Spleen (tissue), 11 donors: Measurements from ENCODE around the gene ALOX12B. TPM values are rescaled to one million over a fixed set of nuclear protein-coding genes. Genes with fewer than 3 reads are reported as not detected.
A peak's percentile ranks its signal among the peaks of the same experiment; 100 is the strongest.

Experiments used
- DNase-seq: peaks from one replicate; pipeline ENCODE4 v3.0.0-alpha.2; 2020
- H3K27ac ChIP-seq, 8 donors: fragments of 200-600 bp; sonication (generic) in 7 of 8; 1 replicate in 4 of 8; 2 replicates in 4 of 8; pipeline versions ENCODE4 v1.5.0 to v1.8.0; 2016 to 2021; ENCODE audit warnings: inconsistent platforms in 4 of 8, mild to moderate bottlenecking in 4 of 8, moderate library complexity in 1 of 8
- H3K27me3 ChIP-seq, 7 donors: fragments of 200-600 bp; sonication (generic) in 6 of 7; replicated peaks in 1 of 7; 1 replicate in 4 of 7; 2 replicates in 3 of 7; pipeline versions ENCODE4 v1.5.0 to v1.8.0; 2016 to 2021; ENCODE audit warnings: inconsistent platforms in 3 of 7, mild to moderate bottlenecking in 1 of 7
- H3K36me3 ChIP-seq, 6 donors: fragments of 200-600 bp; sonication (generic) in 5 of 6; 1 replicate in 4 of 6; 2 replicates in 2 of 6; pipeline versions ENCODE4 v1.5.0 to v1.8.0; 2016 to 2021; ENCODE audit warnings: inconsistent platforms in 2 of 6
- H3K4me1 ChIP-seq, 6 donors: fragments of 200-600 bp; sonication (generic) in 5 of 6; 1 replicate in 3 of 6; 2 replicates in 3 of 6; pipeline versions ENCODE4 v1.5.0 to v1.8.0; 2016 to 2021; ENCODE audit warnings: inconsistent platforms in 3 of 6
- H3K4me3 ChIP-seq, 8 donors: fragments of 200-600 bp; sonication (generic) in 7 of 8; 1 replicate in 4 of 8; 2 replicates in 4 of 8; pipeline versions ENCODE4 v1.5.0 to v1.8.0; 2016 to 2021; ENCODE audit warnings: inconsistent platforms in 4 of 8, mild to moderate bottlenecking in 4 of 8, moderate library complexity in 2 of 8
- H3K9me3 ChIP-seq, 8 donors: fragments of 200-600 bp; sonication (generic) in 7 of 8; 1 replicate in 4 of 8; 2 replicates in 4 of 8; pipeline versions ENCODE4 v1.5.0 to v1.8.0; 2016 to 2021; ENCODE audit warnings: inconsistent platforms in 4 of 8
- POLR2A ChIP-seq, 3 donors: fragments of 450-650 bp; IDR thresholded peaks; one replicate each; pipeline ENCODE4 v1.5.1; 2017; ENCODE audit warnings: antibody characterized with exemption in 3 of 3, mild to moderate bottlenecking in 1 of 3
- POLR2AphosphoS5 ChIP-seq, 3 donors: sonication (generic); formaldehyde crosslinking; IDR thresholded peaks; one replicate each; pipeline ENCODE4 v1.5.1; 2017; ENCODE audit warnings: antibody characterized with exemption in 3 of 3
- WGBS, 5 donors: extraction: QIAGEN DNeasy Blood & Tissue Kit in 3 of 5; methylation state at CpG; one replicate each; pipeline versions ENCODE4 v1.1.5 to v1.1.7; 2013 to 2018; 5-methylcytosine and 5-hydroxymethylcytosine counted together
- intact Hi-C: fragments of 100-400 bp; cut with DNase I; formaldehyde crosslinking; loops from one replicate; pipeline ENCODE4 v1.15.0; 2023; ENCODE audit warnings: low total_unique reads
- polyA plus RNA-seq, 3 donors: library from polyadenylated mRNA; stranded (reverse); fragments of 200-250 nt; gene quantifications; one replicate each; pipeline ENCODE4 v1.2.1, GENCODE V29; 2013
- total RNA-seq, 7 donors: library from RNA; depleted of rRNA in 3 of 7; stranded (reverse); fragments of >200 nt in 3 of 7; fragmentation: NEBNext Ultra II Directional in 4 of 7; extraction: Animal tissue kit (Norgen Biotek cat#: 25700) in 4 of 7; gene quantifications; one replicate each; pipeline versions ENCODE4 v1.1.0 to v1.2.1, GENCODE V29; 2016 to 2021
- TF ChIP-seq, protein P1 (sequence below), 11 experiments: fragments of 200-600 bp in 7 of 11; fragments of 450-650 bp in 4 of 11; sonication (generic) in 4 of 11; IDR thresholded peaks in 8 of 11; conservative IDR thresholded peaks in 3 of 11; 1 replicate in 7 of 11; 2 replicates in 4 of 11; pipeline versions ENCODE4 v1.4.0 to v1.8.0; 2016 to 2021; ENCODE audit warnings: antibody characterized with exemption in 11 of 11, inconsistent platforms in 4 of 11, mild to moderate bottlenecking in 1 of 11
- donor health status: healthy with polysubstance abuse.
- donor health status: DM: no; HTN: no; CAD: no; lungs with moderate emphysema.
- donor health status: DM: no; HTN: no; CAD: no.
- donor health status: Bipolar disorder and iron deficiency.
- donor health status: healthy.
- donor health status: DM: no; HTN: no; CAD: no.
- donor health status: DM: yes; HTN: yes; CAD: no.

ALOX12B gene
- total and polyA plus RNA-seq, 10 donors, result 0.47 to 1.3 (median 0.86) TPM; not detected in 4

DNA sequence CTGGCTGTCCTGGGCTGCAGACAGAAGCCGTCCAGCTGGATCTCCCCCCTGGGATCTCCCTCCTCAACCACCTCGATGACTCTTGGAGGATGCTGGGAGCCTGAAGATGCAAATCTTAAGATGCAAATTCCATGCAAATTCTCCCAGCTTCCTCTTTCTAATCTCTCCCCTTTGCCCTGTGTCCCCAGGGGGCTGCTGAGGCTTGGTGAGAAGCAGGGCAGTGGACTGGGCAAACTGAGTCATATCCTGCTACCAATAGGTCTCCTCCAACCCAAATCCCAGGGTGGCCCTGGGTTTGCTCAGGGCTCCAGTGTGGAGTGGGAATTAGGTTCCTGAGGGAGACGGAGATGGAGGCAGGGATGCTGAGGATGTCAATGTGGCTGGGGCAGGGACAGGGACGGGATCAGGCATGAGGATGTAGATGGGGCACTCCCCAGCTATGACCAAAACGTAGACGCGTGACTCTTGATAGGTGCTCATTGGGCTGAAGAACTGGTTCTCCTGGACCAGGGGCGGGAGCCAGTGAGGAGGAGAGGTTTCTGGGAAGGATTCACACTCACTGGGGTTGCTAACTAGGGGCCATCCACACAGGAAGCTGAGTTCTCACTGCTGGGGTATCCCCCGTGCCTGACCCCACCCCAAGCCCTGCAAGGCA, 3.6 kb upstream of the ALOX12B start:
- Histone ChIP-seq H3K4me3 (peak overlapping the region in 1 of 8 donors; percentile 24), H3K4me1 (peaks cover 0 to 27% (median 9%) of the 10 kb centered on the region in 6 donors), H3K27me3 (peaks cover 0 to 78% (median 0%) of the 10 kb centered on the region in 7 donors), H3K36me3 (no peaks in the 10 kb centered on the region), H3K27ac (peak overlapping the region in 2 of 8 donors; percentile 41 to 46), H3K9me3 (no peaks in the 10 kb centered on the region)
- DNase-seq, result peak; percentile 84
- 38 to 52% (median 42%) methylated on average over 8 to 9 of the region's 9 CpGs for WGBS, 5 donors
- intact Hi-C loops, result no loop called here
- TF ChIP-seq, protein P1, sequence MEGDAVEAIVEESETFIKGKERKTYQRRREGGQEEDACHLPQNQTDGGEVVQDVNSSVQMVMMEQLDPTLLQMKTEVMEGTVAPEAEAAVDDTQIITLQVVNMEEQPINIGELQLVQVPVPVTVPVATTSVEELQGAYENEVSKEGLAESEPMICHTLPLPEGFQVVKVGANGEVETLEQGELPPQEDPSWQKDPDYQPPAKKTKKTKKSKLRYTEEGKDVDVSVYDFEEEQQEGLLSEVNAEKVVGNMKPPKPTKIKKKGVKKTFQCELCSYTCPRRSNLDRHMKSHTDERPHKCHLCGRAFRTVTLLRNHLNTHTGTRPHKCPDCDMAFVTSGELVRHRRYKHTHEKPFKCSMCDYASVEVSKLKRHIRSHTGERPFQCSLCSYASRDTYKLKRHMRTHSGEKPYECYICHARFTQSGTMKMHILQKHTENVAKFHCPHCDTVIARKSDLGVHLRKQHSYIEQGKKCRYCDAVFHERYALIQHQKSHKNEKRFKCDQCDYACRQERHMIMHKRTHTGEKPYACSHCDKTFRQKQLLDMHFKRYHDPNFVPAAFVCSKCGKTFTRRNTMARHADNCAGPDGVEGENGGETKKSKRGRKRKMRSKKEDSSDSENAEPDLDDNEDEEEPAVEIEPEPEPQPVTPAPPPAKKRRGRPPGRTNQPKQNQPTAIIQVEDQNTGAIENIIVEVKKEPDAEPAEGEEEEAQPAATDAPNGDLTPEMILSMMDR (IDR thresholded peaks at IDR 0.05 in 8 of 11, conservative IDR thresholded peaks at IDR 0.05 in 3 of 11), result no peak
- TF ChIP-seq POLR2AphosphoS5 (IDR thresholded peaks at IDR 0.05), result peak in 1 of 3 donors; percentile 29
- TF ChIP-seq POLR2A (IDR thresholded peaks at IDR 0.05), result no peak

DNA sequence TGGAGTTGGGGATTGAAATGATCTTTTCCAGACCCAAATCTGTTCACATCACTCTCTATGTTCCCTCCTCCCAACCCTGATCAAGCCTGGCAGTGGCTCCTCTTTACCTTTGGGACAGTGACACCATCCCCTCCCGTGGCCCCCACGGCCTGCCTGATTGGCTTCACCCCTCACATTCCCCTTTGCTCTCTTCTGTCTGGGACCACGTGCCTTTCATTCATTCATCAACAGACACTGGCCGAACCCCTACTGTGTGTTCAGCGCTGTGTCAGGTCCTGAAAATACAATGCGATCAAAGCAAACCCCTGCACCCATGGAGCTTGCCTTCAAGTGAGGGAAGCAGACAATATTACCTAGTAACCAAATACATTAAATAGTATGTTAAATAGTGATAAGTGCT, 2.2 kb upstream of the ALOX12B start:
- H3K4me3 ChIP-seq, result no peak overlapping the region
- peaks cover 0 to 27% (median 9%) of the 10 kb centered on the region in 6 donors for H3K4me1 ChIP-seq
- TF ChIP-seq POLR2A (IDR thresholded peaks at IDR 0.05) (no peak), POLR2AphosphoS5 (IDR thresholded peaks at IDR 0.05) (no peak)
- TF ChIP-seq, protein P1 (IDR thresholded peaks at IDR 0.05 in 8 of 11, conservative IDR thresholded peaks at IDR 0.05 in 3 of 11), result no peak
- DNase-seq, result no peak
- H3K9me3 ChIP-seq, result no peaks in the 10 kb centered on the region
- no peaks in the 10 kb centered on the region for H3K36me3 ChIP-seq
- peaks cover 0 to 73% (median 0%) of the 10 kb centered on the region in 7 donors for H3K27me3 ChIP-seq
- intact Hi-C loops, result no loop called here
- 71 to 86% (median 79%) methylated on average over 6 of the region's 6 CpGs for WGBS, 5 donors
- no peak overlapping the region for H3K27ac ChIP-seq

DNA sequence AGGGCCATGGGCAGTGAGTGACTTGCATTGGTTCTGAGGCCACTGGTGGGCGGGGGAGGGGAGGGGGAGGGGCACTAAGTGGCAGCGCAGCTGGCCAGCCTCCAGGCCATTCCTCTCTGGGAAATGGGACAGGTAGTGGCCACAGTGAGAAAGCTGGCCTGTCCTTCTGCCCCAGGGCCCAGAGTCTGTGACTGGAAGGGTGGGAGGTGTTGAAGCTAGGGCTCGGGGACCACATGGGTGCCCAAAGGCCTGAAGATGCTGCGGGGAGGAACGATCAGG, 375 bp upstream of the ALOX12B start:
- H3K36me3 ChIP-seq, result no peaks in the 10 kb centered on the region
- H3K27me3 ChIP-seq, result peaks cover 0 to 81% (median 0%) of the 10 kb centered on the region in 7 donors
- no peak overlapping the region for H3K27ac ChIP-seq
- TF ChIP-seq POLR2A (IDR thresholded peaks at IDR 0.05), result no peak
- TF ChIP-seq POLR2AphosphoS5 (IDR thresholded peaks at IDR 0.05), result no peak
- TF ChIP-seq, protein P1 (IDR thresholded peaks at IDR 0.05 in 8 of 11, conservative IDR thresholded peaks at IDR 0.05 in 3 of 11), result no peak
- no peaks in the 10 kb centered on the region for H3K9me3 ChIP-seq
- WGBS, 5 donors, result 78 to 85% (median 80%) methylated on average over 4 to 5 of the region's 5 CpGs
- peaks cover 0 to 20% (median 4%) of the 10 kb centered on the region in 6 donors for H3K4me1 ChIP-seq
- DNase-seq, result no peak
- H3K4me3 ChIP-seq, result no peak overlapping the region
- intact Hi-C loops, result no loop called here

DNA sequence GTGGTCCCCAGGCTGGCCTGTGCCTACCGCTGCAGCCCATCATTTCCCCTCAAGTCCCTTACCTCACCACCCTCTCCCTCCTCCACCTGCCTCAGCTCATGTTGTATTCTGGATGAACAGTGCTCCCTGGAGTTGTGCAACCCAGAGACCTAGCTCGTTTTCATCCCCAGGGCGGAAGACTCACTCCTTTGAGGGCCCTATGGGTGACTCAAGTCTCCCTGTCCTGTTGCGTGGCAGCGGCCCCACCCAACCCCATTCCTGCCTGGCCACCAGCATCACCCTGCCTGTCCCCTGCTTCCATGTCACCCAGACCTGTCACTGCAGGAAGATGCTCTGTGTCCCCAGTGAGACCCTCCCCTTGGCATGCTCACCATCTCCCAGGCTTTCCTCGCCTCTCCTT, 3.3 kb downstream of the ALOX12B start:
- peaks cover 0 to 76% (median 0%) of the 10 kb centered on the region in 7 donors for H3K27me3 ChIP-seq
- TF ChIP-seq, protein P1 (IDR thresholded peaks at IDR 0.05 in 8 of 11, conservative IDR thresholded peaks at IDR 0.05 in 3 of 11), result no peak
- TF ChIP-seq POLR2A (IDR thresholded peaks at IDR 0.05) (no peak), POLR2AphosphoS5 (IDR thresholded peaks at IDR 0.05) (no peak)
- H3K36me3 ChIP-seq, result no peaks in the 10 kb centered on the region
- H3K27ac ChIP-seq, result no peak overlapping the region
- no peak overlapping the region for H3K4me3 ChIP-seq
- no peaks in the 10 kb centered on the region for H3K9me3 ChIP-seq
- H3K4me1 ChIP-seq, result peaks cover 0 to 23% (median 18%) of the 10 kb centered on the region in 6 donors
- no peak for DNase-seq
- WGBS, 5 donors, result 80 to 95% (median 88%) methylated on average over 6 of the region's 6 CpGs
- intact Hi-C loops, result no loop called here
